GM12878 (cell line): ENCODE results near the gene EFNA3. TPM values are rescaled to one million over a fixed set of nuclear protein-coding genes. Genes with fewer than 3 reads are reported as not detected.
A peak's percentile ranks its signal among the peaks of the same experiment; 100 is the strongest.

Source experiments
- BCL11A ChIP-seq: IDR thresholded peaks from 2 replicates; pipeline ENCODE4 v1.6.1; 2011; ENCODE audit warnings: low read depth, low read length
- CTCF ChIP-seq, 3 experiments: IDR thresholded peaks in 2 of 3; conservative IDR thresholded peaks in 1 of 3; 2 replicates each; pipeline ENCODE4 v1.5.1; 2011; ENCODE audit warnings: low read depth in 3 of 3, low read length in 3 of 3, mild to moderate bottlenecking in 3 of 3, control low read depth in 2 of 3, moderate library complexity in 2 of 3, inconsistent platforms in 1 of 3, mixed read lengths in 1 of 3; ENCODE audit not compliant: control insufficient read depth in 2 of 3, insufficient read depth in 1 of 3; ENCODE audit errors: extremely low read depth in 1 of 3
- EED ChIP-seq: sonication (generic); IDR thresholded peaks from 2 replicates; pipeline ENCODE4 v1.6.1; 2016; ENCODE audit warnings: antibody characterized with exemption, low read depth
- GATAD2B ChIP-seq: fragments of 450-650 bp; conservative IDR thresholded peaks from 2 replicates; pipeline ENCODE4 v1.6.1; 2017; ENCODE audit warnings: low read depth, mild to moderate bottlenecking, moderate library complexity
- IKZF2 ChIP-seq, 2 experiments: fragments of 450-650 bp; IDR thresholded peaks; 2 replicates each; pipeline ENCODE4 v1.6.1; 2017; ENCODE audit warnings: mild to moderate bottlenecking in 2 of 2, moderate library complexity in 2 of 2
- IRF4 ChIP-seq: IDR thresholded peaks from 2 replicates; pipeline ENCODE4 v1.6.1; 2011; ENCODE audit warnings: low read depth, low read length
- MAX ChIP-seq: IDR thresholded peaks from 2 replicates; pipeline ENCODE4 v1.6.1; 2012; ENCODE audit warnings: low read depth, low read length, improper control_type of control experiment
- MYC ChIP-seq: IDR thresholded peaks from 2 replicates; pipeline ENCODE4 v1.6.1; 2011; ENCODE audit warnings: mild to moderate bottlenecking, low read length, moderate library complexity, inconsistent platforms; ENCODE audit not compliant: insufficient read depth, insufficient replicate concordance, insufficient read length, severe bottlenecking
- NKRF ChIP-seq: fragments of 450-650 bp; conservative IDR thresholded peaks from 2 replicates; pipeline ENCODE4 v1.6.1; 2017; ENCODE audit warnings: mild to moderate bottlenecking, moderate library complexity
- PKNOX1 ChIP-seq: fragments of 450-650 bp; IDR thresholded peaks from 2 replicates; pipeline ENCODE4 v1.6.1; 2016; ENCODE audit warnings: mild to moderate bottlenecking
- POLR2AphosphoS2 ChIP-seq: IDR thresholded peaks from 2 replicates; pipeline ENCODE4 v1.6.1; 2011; ENCODE audit warnings: low read depth, mild to moderate bottlenecking, low read length, improper control_type of control experiment, moderate library complexity
- RB1 ChIP-seq: fragments of 450-650 bp; formaldehyde crosslinking; IDR thresholded peaks from 2 replicates; pipeline ENCODE4 v1.6.1; 2017; ENCODE audit warnings: mild to moderate bottlenecking, borderline replicate concordance
- SIX5 ChIP-seq: IDR thresholded peaks from 2 replicates; pipeline ENCODE4 v1.6.1; 2011; ENCODE audit warnings: mild to moderate bottlenecking, low read depth, low read length, moderate library complexity; ENCODE audit not compliant: severe bottlenecking
- SP1 ChIP-seq: IDR thresholded peaks from one replicate; pipeline ENCODE4 v1.6.1; 2011; ENCODE audit warnings: low read depth, low read length
- TARDBP ChIP-seq: IDR thresholded peaks from 2 replicates; pipeline ENCODE4 v1.6.1; 2016; ENCODE audit warnings: borderline replicate concordance
- TBL1XR1 ChIP-seq: IDR thresholded peaks from 2 replicates; pipeline ENCODE4 v1.6.1; 2012; ENCODE audit warnings: low read depth, low read length, improper control_type of control experiment
- ZNF207 ChIP-seq: fragments of 450-650 bp; IDR thresholded peaks from 2 replicates; pipeline ENCODE4 v1.6.1; 2014; ENCODE audit warnings: antibody characterized with exemption, mild to moderate bottlenecking, borderline replicate concordance
- polyA plus RNA-seq, 11 experiments: library from polyadenylated mRNA; depleted of rRNA in 4 of 11; unstranded in 6 of 11; stranded (reverse) in 5 of 11; fragments of >200 nt; fragmentation: Nextera tagmentation in 4 of 11; fragmentation: Illumina TruSeq in 1 of 11; extraction: Ambion mirVana in 4 of 11; extraction: Trizol in 1 of 11; gene quantifications; 1 replicate in 1 of 11; 2 replicates in 10 of 11; pipeline versions ENCODE4 v1.2.1 to v1.2.3, GENCODE V29; 2011 to 2016; ENCODE audit warnings: inconsistent platforms in 2 of 11, missing spikeins in 2 of 11, low read depth in 1 of 11
- total RNA-seq, 4 experiments: library from RNA; depleted of rRNA in 3 of 4; stranded (reverse); fragments of >200 nt in 3 of 4; fragmentation: Illumina TruSeq in 1 of 4; extraction: Trizol in 1 of 4; gene quantifications; 2 replicates each; pipeline versions ENCODE4 v1.2.1 to v1.2.3, GENCODE V29; 2013 to 2021

The EFNA3 gene
- total and polyA plus RNA-seq, 10 of the 15 experiments (the other 5 are each of a cell fraction or from before 2014, with no cell fraction given), result 0.08 to 5.4 (median 1.1) TPM

GRCh38 chr1:155061381-155062150, 17.1 kb upstream of the EFNA3 start (continued):
- TF ChIP-seq EED (no peak), GATAD2B (no peak), IKZF2 (IDR thresholded peaks at IDR 0.05) (0 out of 4 replicates have a peak, but pooled peaks of 1 of the 2 experiments have one; percentile 6), TBL1XR1 (no peak; the same call in 1 of the 2 replicates), MYC (no peak), NKRF (no peak), SIX5 (no peak), SP1 (no peak), RB1 (peak; percentile 88; the same call in 1 of the 2 replicates), MAX (no peak; the same call in 1 of the 2 replicates), CTCF (IDR thresholded peaks at IDR 0.05 in 2 of 3, conservative IDR thresholded peaks at IDR 0.05 in 1 of 3; ENCODE audit: control insufficient read depth in 2 of 3, extremely low read depth in 1 of 3, insufficient read depth in 1 of 3, low read depth in 3 of 3, low read length in 3 of 3) (peak; percentile 99 to 100 (median 99); a peak in 5 of 6 replicates), PKNOX1 (0 out of 2 replicates have a peak, but pooled peaks have one; percentile 52), BCL11A (0 out of 2 replicates have a peak, but pooled peaks have one; percentile 14), IRF4 (peak; percentile 59; the same call in 1 of the 2 replicates), TARDBP (no peak), ZNF207 (no peak), POLR2AphosphoS2 (peak; percentile 51; the same call in 1 of the 2 replicates)
- TF ChIP-seq, all 136 proteins: peak for 37
